ENCODE data around the gene KLHL8. TPM values are rescaled to one million over a fixed set of nuclear protein-coding genes. Genes with fewer than 3 reads are reported as not detected.
A peak's percentile ranks its signal among the peaks of the same experiment; 100 is the strongest.
"Not testable (repeated sequence)": the region's sequence is repeated elsewhere in the genome, so short reads cannot be mapped to it uniquely, and the experiment has no call there.

The KLHL8 gene
- polyA plus RNA-seq, 4 donors = 15.8 to 20.8 (median 19.1) TPM

- DNase-seq (ENCODE audit: low read depth in 4 of 4, low spot score in 3 of 4) = no peak
Observed at GRCh38 chr4:87229979-87230378, 9.6 kb upstream of the KLHL8 start.

- DNase-seq (ENCODE audit: low read depth in 4 of 4, low spot score in 3 of 4) = no peak
Observed at GRCh38 chr4:87228262-87228860, 7.9 kb upstream of the KLHL8 start.

GRCh38 chr4:87227751-87228151, 7.3 kb upstream of the KLHL8 start:
- DNase-seq (ENCODE audit: low read depth in 4 of 4, low spot score in 3 of 4) = no peak

- no peak for DNase-seq (ENCODE audit: low read depth in 4 of 4, low spot score in 3 of 4)
Observed at GRCh38 chr4:87225936-87226335, 5.5 kb upstream of the KLHL8 start.

GRCh38 chr4:87224141-87224923, 3.9 kb upstream of the KLHL8 start:
- DNase-seq (ENCODE audit: low read depth in 4 of 4, low spot score in 3 of 4) = no peak

DNA sequence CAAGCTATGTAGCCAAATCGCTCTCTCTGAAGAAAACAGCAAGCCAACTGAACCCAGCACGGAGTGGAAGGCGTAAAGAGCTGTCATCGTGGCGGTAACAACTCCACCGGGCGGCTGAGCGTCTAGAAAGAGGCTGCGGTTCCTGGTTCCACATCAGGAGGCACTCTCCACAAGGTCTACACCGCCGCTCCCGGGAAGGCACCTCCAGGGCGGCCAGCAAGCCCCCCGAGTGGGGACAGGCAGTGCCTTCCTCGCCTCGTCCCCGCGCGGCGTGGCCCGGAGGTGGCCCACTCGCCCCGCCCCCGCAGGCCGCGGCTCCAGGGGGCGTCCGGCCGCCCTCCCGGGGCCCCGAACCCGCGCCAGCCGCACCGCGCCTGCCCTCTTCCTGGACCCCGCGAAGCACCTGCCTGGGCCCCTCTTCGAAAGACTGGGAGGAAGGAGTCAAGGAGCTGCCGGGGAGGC, 755 bp downstream of the KLHL8 start:
- DNase-seq (ENCODE audit: low read depth in 4 of 4, low spot score in 3 of 4) = no peak

DNA sequence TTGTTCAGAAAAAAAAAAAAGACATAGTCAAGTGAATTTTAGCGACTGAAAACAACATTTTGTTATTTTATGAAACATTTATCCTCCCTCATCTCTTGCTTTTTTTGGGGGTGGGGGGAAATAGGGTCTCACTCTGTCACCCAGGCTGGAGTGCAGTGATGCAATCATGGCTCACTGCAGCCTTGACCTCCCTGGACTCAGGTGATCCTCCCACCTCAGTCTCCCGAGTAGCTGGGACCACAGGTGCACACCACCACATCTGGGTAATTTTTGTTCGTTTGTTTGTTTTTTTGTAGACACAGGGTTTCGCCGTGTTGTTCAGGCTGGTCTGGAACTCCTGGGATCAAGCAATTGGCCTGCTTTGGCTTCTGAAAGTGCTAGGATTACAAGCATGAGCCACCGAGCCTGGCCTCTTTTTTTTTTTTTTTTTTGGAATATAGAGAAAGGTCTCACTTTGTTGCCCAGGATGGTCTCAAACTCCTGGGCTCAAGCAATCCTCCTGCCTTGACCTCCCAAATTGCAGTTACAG, 3.1 kb downstream of the KLHL8 start:
- DNase-seq (ENCODE audit: low read depth in 4 of 4, low spot score in 3 of 4) = not testable (repeated sequence)

GRCh38 chr4:87216469-87216868, 3.9 kb downstream of the KLHL8 start:
- DNase-seq (ENCODE audit: low read depth in 4 of 4, low spot score in 3 of 4) = no peak

DNA sequence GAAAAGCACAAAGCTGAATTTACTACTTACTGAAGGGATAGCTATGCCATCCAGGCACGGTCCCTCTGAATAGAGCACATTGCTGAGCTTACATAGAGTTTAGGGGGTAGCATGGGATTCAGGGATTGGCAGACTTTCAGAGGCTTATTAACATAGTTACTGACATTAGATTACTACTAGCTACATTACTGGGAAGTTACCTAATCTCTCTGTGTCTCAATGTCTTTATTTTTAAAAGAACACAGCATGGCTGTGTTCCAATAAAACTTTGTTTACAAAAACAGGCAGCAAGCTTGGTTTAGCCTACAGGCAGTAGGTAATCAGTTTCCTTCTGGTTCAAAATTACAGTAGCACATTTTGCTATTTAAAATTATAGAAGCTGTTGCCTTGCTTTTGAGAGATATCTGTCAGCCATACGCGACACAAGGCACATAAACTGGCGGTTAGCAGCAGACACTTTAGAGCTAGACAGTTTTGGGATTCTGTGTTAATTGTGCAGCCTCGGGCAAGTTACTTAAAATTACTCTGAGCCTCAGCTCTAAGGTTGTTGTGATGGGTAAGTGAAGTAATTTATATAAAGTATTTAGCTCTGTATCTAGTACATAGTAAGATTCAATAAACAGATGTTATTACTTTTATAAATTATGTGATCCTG, 6.9 kb downstream of the KLHL8 start:
- DNase-seq (ENCODE audit: low read depth in 4 of 4, low spot score in 3 of 4) = no peak

DNA sequence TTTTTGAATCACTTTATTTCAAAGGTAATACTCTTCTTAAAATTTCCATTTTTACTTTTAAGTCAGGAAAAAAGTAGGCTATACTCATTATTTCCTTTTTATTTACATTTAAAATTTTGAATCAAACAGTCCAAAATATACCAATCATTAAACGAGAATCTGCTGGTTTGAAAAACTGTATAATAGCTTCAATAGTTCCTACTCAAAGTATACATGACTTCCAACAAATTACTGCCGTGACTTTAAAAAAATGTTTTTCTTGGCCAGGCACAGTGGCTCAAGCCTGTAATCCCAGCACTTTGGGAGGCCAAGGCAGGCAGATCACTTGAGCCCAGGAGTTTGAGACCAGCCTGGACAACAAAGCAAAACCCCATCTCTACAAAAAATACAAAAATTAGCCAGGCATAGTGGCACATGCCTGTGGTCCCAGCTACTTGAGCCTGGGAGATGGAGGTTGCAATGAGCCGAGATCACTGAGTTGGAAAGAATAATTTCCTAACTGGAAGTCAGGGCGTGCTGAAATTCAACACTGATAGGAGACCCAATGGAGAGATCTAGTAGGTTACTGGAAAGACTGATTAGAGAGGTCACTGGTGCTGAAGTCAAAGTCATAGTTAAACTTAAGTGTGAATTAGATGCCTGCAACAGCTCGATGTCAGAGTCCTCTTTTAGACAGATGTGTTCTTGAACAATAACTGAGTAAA, 9.0 kb downstream of the KLHL8 start:
- no peak for DNase-seq (ENCODE audit: low read depth in 4 of 4, low spot score in 3 of 4)

DNA sequence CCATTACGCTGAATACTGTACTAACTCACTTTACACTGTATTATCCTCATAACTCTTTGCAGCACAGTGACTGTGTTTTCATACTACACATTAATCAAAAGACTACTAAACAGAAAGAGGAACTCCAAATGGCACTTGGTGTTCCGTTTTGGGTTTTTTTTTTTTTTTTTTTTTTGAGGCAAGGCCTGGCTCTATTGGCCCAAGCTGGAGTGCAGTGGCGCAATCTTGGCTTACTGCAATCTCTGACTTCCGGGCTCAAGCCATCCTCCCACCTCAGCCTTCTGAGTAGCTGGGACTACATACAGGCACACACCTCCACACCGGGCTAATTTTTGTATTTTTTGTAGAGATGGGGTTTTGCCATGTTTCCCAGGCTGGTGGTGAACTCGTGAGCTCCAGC, 10.7 kb downstream of the KLHL8 start:
- DNase-seq (ENCODE audit: low read depth in 4 of 4, low spot score in 3 of 4) = no peak

DNA sequence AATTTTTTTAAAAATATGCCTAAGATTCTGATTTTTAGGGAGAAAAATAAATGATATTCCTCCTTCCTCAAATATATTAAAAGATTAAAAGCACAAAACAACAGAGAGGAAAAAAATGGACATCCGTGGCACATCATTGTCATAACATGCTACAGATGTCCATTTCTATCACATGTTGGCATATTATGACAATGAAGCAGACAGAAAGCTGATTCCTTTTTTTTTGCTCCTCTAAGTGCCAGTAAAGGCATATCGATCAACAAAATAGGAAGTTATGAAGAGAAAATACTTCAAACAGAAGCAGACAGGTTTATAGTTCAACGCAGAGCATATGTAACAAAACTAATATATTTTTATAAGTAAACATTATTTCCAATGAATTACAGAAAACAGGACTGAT, 11.2 kb downstream of the KLHL8 start:
- DNase-seq (ENCODE audit: low read depth in 4 of 4, low spot score in 3 of 4) = no peak

DNA sequence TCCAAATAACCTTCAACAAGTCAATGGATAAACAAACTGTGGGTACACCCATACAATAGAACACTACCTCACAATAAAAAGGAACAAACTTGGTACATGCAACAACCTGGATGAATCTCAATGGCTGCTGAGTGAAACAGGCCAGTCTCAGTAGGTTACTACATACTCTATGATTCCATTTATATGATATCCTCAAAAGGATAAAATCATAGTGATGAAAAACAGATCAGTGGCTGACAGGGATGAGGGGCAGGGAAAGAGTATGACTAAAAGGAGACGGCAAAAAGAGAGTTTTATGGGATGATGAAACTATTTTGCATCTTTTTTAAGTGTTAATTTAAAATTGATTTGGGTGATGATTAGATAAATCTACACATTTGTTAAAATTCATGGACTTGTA, 15.9 kb downstream of the KLHL8 start:
- DNase-seq (ENCODE audit: low read depth in 4 of 4, low spot score in 3 of 4) = no peak

GRCh38 chr4:87196927-87197326, 23.5 kb downstream of the KLHL8 start:
- DNase-seq (ENCODE audit: low read depth in 4 of 4, low spot score in 3 of 4) = no peak

DNA sequence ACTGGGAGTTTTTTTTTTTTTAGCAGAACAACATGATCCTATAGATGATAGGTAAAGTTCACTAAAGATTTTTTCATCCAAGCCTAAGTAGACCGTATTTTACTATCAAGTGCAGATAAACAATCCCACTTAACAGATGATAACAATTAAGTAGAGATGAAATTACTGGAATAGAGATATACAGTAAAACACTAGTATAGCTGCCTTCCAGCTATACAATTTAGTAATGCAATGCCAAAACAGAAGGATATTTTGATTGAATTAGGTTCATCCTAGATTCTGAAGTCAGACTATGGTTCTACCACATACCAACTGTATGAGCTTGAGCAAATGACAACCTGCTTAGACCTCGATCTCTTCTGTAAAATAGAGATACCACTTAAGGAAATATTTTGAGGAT, 24.3 kb downstream of the KLHL8 start:
- DNase-seq (ENCODE audit: low read depth in 4 of 4, low spot score in 3 of 4) = no peak

DNA sequence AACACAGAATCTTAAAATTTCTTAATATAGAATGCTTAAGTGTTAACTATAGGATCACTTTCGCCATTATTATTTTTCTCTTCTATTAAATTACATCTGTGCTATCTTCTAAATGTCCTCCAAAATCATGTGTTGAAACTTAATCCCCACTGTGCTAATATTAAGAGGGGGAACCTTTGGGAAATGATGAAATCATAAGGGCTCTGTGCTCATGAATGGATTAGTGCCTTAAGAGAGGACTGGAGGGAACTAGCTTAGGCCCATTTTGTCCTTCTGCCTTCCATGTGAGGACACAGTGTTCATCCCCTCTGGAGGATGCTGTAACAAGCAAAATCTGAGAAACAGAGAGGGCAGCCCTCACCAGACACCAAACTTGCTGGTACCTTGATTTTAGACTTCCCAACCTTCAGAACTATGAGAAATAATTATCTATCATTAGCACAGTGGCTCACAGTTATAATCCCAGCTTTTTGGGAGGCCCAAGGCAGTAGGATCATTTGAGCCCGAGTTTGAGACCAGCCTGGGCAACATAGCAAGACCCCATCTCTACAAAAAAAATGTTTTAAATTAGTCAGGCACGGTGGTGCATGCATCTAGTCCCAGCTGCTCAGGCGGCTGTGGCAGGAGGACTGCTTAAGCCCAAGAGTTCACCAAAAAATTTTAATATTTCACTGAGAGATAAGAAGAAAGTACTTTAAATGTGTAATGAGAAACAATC, 26.3 kb downstream of the KLHL8 start:
- no peak for DNase-seq (ENCODE audit: low read depth in 4 of 4, low spot score in 3 of 4)

- DNase-seq (ENCODE audit: low read depth in 4 of 4, low spot score in 3 of 4) = no peak
Observed at GRCh38 chr4:87192145-87192919, 28.1 kb downstream of the KLHL8 start.

DNA sequence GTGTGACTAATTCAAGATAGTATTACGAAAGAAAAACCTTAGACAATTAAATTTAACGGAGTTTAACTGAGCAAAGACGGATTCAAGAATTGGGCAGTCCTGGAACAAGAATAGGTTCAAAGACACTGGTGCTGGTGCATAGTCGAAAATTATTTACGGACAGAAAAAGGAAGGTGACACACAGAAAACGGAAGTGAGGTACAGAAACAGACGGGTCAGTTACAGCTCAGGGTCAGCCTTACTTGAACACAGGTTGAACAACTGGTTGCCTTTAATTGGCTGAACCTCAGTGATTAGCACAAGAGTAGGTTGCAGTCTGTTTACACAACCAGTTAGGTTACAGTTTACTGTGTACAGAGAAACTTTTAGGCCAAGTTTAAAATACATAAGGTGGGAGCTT, 31.5 kb downstream of the KLHL8 start:
- DNase-seq (ENCODE audit: low read depth in 4 of 4, low spot score in 3 of 4) = no peak

DNA sequence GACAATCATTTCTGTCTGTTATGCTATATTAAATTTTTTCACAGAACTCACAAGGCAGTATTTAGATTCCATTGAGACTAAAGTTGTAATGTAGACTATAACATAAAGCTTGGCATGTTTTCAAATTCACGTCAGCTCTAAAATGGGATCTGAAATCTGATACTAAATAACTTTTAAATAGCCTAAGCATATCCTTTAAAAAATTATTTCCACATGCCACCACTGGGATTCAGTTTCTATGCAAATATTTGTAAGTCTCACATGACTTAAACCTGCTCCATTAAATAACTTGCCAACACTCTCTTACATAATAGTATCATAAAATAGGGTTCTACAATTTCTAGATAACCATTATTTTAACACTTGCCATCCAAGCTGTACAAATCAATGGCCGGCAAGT, 32.4 kb downstream of the KLHL8 start:
- DNase-seq (ENCODE audit: low read depth in 4 of 4, low spot score in 3 of 4) = peak in 1 of 4 donors; percentile 8
